WTC11 (cell line): ENCODE measurements around the gene HYI. TPM values are rescaled to one million over a fixed set of nuclear protein-coding genes. Genes with fewer than 3 reads are reported as not detected.

Experiments
- ATAC-seq: fragments of 200-7000 bp; cut with Tn5 transposase; 2 replicates; pipeline ENCODE4 v1.10.0; 2021; ENCODE audit warnings: mild to moderate bottlenecking, moderate library complexity
- CTCF ChIA-PET: fragments of 300-600 bp; sonication (Branson Sonifier 250); formaldehyde crosslinking; loops from one replicate; lab custom pipeline; 2021; ENCODE audit warnings: antibody characterized with exemption; lab: Charles Lee
- POLR2A ChIA-PET: fragments of 350-600 bp; sonication (Branson Sonifier 250); formaldehyde crosslinking; loops from one replicate; lab custom pipeline; 2021; ENCODE audit warnings: antibody characterized with exemption; lab: Charles Lee
- DNase-seq: peaks from one replicate; pipeline ENCODE4 v3.0.0; 2021; ENCODE audit warnings: low spot score
- H3K27ac Mint-ChIP-seq: 2 replicates; pipeline ENCODE4 v1.8.0; 2021; ENCODE audit warnings: mixed read lengths
- H3K27me3 Mint-ChIP-seq: 2 replicates; pipeline ENCODE4 v1.8.0; 2021; ENCODE audit warnings: low read depth, mild to moderate bottlenecking, moderate library complexity, mixed read lengths
- H3K36me3 Mint-ChIP-seq: 2 replicates; pipeline ENCODE4 v1.8.0; 2021; ENCODE audit warnings: mixed read lengths
- H3K4me1 Mint-ChIP-seq: 2 replicates; pipeline ENCODE4 v1.8.0; 2022; ENCODE audit warnings: mixed read lengths
- H3K4me3 Mint-ChIP-seq: 2 replicates; pipeline ENCODE4 v1.8.0; 2021; ENCODE audit warnings: mild to moderate bottlenecking, moderate library complexity, mixed read lengths
- H3K9me3 Mint-ChIP-seq: 2 replicates; pipeline ENCODE4 v1.8.0; 2021; ENCODE audit warnings: mixed read lengths
- ATF1 ChIP-seq: sonication (generic); formaldehyde crosslinking; IDR thresholded peaks from 2 replicates; pipeline ENCODE4 v1.8.1; 2023; ENCODE audit warnings: mild to moderate bottlenecking, moderate library complexity, missing genetic modification reagents
- EMX1 ChIP-seq: fragments of 250-450 bp; sonication (Bioruptor Pico); IDR thresholded peaks from 2 replicates; pipeline ENCODE4 v1.8.0; 2021; ENCODE audit warnings: mild to moderate bottlenecking
- ETV6 ChIP-seq: sonication (generic); formaldehyde crosslinking; IDR thresholded peaks from 2 replicates; pipeline ENCODE4 v1.8.1; 2022; ENCODE audit warnings: mild to moderate bottlenecking, missing genetic modification reagents
- FOXJ3 ChIP-seq: sonication (generic); formaldehyde crosslinking; IDR thresholded peaks from 2 replicates; pipeline ENCODE4 v1.9.0; 2021; ENCODE audit warnings: missing genetic modification reagents, mild to moderate bottlenecking, borderline replicate concordance
- FOXP1 ChIP-seq: sonication (generic); formaldehyde crosslinking; IDR thresholded peaks from 2 replicates; pipeline ENCODE4 v1.8.0; 2022; ENCODE audit warnings: missing genetic modification reagents, mild to moderate bottlenecking, moderate library complexity, borderline replicate concordance
- GABPB1 ChIP-seq: sonication (generic); formaldehyde crosslinking; IDR thresholded peaks from 2 replicates; pipeline ENCODE4 v1.8.1; 2023; ENCODE audit warnings: mild to moderate bottlenecking, missing genetic modification reagents
- JUN ChIP-seq: sonication (generic); formaldehyde crosslinking; IDR thresholded peaks from 2 replicates; pipeline ENCODE4 v1.8.0; 2023; ENCODE audit warnings: mild to moderate bottlenecking, missing genetic modification reagents
- MXD4 ChIP-seq: fragments of 250-450 bp; sonication (Bioruptor Pico); IDR thresholded peaks from 2 replicates; pipeline ENCODE4 v1.8.0; 2021; ENCODE audit warnings: mild to moderate bottlenecking, moderate library complexity, borderline replicate concordance
- NR1H2 ChIP-seq: sonication (generic); formaldehyde crosslinking; IDR thresholded peaks from 2 replicates; pipeline ENCODE4 v1.9.0; 2021; ENCODE audit warnings: mild to moderate bottlenecking, moderate library complexity, missing genetic modification reagents
- SMAD3 ChIP-seq: sonication (generic); formaldehyde crosslinking; IDR thresholded peaks from 2 replicates; pipeline ENCODE4 v1.8.0; 2022; ENCODE audit warnings: missing genetic modification reagents, mild to moderate bottlenecking, borderline replicate concordance
- SMAD4 ChIP-seq: sonication (generic); formaldehyde crosslinking; IDR thresholded peaks from 2 replicates; pipeline ENCODE4 v1.8.0; 2022; ENCODE audit warnings: mild to moderate bottlenecking, missing genetic modification reagents
- SP1 ChIP-seq: sonication (generic); formaldehyde crosslinking; conservative IDR thresholded peaks from 2 replicates; pipeline ENCODE4 v1.8.1; 2022; ENCODE audit warnings: missing genetic modification reagents
- TCF7 ChIP-seq: sonication (generic); formaldehyde crosslinking; IDR thresholded peaks from 2 replicates; pipeline ENCODE4 v1.8.0; 2022; ENCODE audit warnings: mild to moderate bottlenecking, low read depth, missing genetic modification reagents, moderate library complexity
- TP53 ChIP-seq: sonication (generic); formaldehyde crosslinking; IDR thresholded peaks from 2 replicates; pipeline ENCODE4 v1.8.1; 2023; ENCODE audit warnings: mild to moderate bottlenecking, missing genetic modification reagents
- ZNF232 ChIP-seq: sonication (generic); formaldehyde crosslinking; IDR thresholded peaks from 2 replicates; pipeline ENCODE4 v1.8.0; 2022; ENCODE audit warnings: mild to moderate bottlenecking, missing genetic modification reagents
- ZNF396 ChIP-seq: fragments of 250-450 bp; sonication (Bioruptor Pico); IDR thresholded peaks from 2 replicates; pipeline ENCODE4 v1.8.0; 2021; ENCODE audit warnings: mild to moderate bottlenecking, moderate library complexity, borderline replicate concordance
- ZNF416 ChIP-seq: fragments of 250-450 bp; sonication (Bioruptor Pico); IDR thresholded peaks from 2 replicates; pipeline ENCODE4 v1.9.0; 2021; ENCODE audit warnings: mild to moderate bottlenecking, inconsistent platforms
- total RNA-seq: library from RNA; stranded (reverse); gene quantifications from 3 replicates; pipeline ENCODE4 v1.2.3, GENCODE V29; 2021
- TF ChIP-seq, protein P1 (sequence below): sonication (generic); formaldehyde crosslinking; conservative IDR thresholded peaks from 2 replicates; pipeline ENCODE4 v1.8.1; 2022; ENCODE audit warnings: mild to moderate bottlenecking, missing genetic modification reagents
- TF ChIP-seq, protein P2 (sequence below): fragments of 250-450 bp; sonication (Bioruptor Pico); IDR thresholded peaks from 2 replicates; pipeline ENCODE4 v1.8.0; 2021; ENCODE audit warnings: mild to moderate bottlenecking
- TF ChIP-seq, protein P3 (sequence below): sonication (generic); formaldehyde crosslinking; IDR thresholded peaks from 2 replicates; pipeline ENCODE4 v1.8.1; 2023; ENCODE audit warnings: mild to moderate bottlenecking, missing genetic modification reagents

The HYI gene
- total RNA-seq, 1 experiment from 2014 or later = 23.2 TPM

DNA sequence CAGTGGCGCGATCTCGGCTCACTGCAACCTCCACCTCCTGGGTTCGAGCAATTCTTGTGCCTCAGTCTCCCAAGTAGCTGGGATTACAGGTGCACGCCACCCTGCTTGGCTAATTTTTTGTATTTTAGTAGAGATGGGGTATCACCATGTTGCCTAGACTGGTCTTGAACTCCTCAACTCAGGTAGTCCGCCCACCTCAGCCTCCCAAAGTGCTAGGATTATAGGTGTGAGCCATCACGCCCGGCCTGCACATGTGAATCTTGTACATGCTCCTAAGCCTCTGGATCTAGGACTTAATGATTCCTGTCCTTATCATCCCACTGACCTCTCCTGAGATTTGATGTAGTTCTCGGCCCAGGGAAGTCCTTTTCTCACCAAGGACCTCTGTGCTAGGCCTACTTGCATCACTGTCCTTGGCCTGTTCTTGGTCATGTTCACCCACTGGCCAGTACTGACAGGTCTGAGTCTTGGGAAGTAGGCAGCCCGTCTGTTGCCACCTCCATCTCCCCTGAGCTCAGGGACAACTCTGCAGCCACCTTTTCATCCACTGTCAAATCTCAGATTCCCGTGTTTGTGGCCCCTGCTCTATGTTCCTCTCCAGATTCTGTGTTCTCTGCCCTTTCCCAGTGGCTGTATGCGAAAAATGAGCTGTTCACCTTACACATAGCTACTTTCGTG, 9.4 kb downstream of the HYI start (continued):
- TF ChIP-seq, protein P1, sequence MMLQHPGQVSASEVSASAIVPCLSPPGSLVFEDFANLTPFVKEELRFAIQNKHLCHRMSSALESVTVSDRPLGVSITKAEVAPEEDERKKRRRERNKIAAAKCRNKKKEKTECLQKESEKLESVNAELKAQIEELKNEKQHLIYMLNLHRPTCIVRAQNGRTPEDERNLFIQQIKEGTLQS (CRISPR knock-in tag) = no peak
- TF ChIP-seq ETV6 (CRISPR knock-in tag) (no peak), FOXP1 (no peak)
- TF ChIP-seq, protein P2, sequence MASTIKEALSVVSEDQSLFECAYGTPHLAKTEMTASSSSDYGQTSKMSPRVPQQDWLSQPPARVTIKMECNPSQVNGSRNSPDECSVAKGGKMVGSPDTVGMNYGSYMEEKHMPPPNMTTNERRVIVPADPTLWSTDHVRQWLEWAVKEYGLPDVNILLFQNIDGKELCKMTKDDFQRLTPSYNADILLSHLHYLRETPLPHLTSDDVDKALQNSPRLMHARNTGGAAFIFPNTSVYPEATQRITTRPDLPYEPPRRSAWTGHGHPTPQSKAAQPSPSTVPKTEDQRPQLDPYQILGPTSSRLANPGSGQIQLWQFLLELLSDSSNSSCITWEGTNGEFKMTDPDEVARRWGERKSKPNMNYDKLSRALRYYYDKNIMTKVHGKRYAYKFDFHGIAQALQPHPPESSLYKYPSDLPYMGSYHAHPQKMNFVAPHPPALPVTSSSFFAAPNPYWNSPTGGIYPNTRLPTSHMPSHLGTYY = no peak

DNA sequence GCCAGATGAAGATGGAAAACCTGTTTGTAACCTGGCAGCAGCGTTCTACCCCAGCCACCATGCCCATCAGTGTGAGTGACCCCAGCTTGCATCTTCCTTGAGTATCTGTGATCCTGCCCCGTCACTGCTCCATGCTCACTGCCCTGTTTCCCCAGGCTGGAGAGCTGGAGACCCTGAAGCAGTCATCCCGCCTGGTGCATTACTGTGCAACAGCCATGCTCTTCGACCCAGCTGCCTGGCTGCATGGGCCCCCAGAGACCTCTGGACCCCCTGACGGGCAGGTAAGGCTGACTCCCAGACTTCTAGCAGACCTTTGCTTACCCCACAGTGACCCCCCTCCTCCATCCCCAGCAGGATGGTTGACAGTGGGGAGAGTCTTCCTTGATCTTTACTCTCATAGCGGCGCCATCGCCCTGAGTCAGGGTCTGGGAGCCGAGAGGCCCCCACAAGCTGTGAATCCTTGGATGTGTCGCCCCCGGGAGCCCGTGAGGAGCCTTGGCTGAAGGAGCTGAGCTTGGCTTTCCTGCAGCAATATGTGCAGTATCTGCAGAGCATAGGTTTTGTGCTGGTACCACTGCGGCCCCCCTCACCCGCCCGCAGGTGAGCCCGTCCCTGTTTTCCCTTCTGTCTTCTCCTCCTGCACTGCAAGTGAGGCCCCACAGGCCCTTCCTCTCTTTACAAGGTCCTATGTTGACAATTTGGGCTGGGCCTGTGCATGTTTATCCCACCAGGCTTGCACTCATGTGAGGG, 10.4 kb downstream of the HYI start:
- Mint-ChIP-seq H3K4me3 (no peak overlapping the region), H3K9me3 (no peaks in the 10 kb centered on the region), H3K27me3 (no peaks in the 10 kb centered on the region), H3K4me1 (peaks cover 3% of the 10 kb centered on the region; the same call in 1 of the 2 replicates), H3K36me3 (peaks cover 15% of the 10 kb centered on the region), H3K27ac (no peak overlapping the region)
- TF ChIP-seq SMAD3 (CRISPR knock-in tag) = no peak
- TF ChIP-seq TCF7 (CRISPR knock-in tag) = no peak
- no peak for TF ChIP-seq ZNF396 (CRISPR knock-in tag)
- TF ChIP-seq ATF1 (CRISPR knock-in tag) = no peak
- no peak for TF ChIP-seq SMAD4 (CRISPR knock-in tag)
- no peak for TF ChIP-seq JUN (CRISPR knock-in tag)
- no peak for TF ChIP-seq TP53
- no peak for TF ChIP-seq ZNF232
- no peak for TF ChIP-seq ZNF416 (CRISPR knock-in tag)
- no peak for TF ChIP-seq FOXJ3 (CRISPR knock-in tag)
- TF ChIP-seq, protein P1 (CRISPR knock-in tag) = no peak
- TF ChIP-seq, protein P3, sequence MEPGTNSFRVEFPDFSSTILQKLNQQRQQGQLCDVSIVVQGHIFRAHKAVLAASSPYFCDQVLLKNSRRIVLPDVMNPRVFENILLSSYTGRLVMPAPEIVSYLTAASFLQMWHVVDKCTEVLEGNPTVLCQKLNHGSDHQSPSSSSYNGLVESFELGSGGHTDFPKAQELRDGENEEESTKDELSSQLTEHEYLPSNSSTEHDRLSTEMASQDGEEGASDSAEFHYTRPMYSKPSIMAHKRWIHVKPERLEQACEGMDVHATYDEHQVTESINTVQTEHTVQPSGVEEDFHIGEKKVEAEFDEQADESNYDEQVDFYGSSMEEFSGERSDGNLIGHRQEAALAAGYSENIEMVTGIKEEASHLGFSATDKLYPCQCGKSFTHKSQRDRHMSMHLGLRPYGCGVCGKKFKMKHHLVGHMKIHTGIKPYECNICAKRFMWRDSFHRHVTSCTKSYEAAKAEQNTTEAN (CRISPR knock-in tag) = no peak
- no peak for TF ChIP-seq EMX1
- DNase-seq (no peak), ATAC-seq (no peak)
- POLR2A ChIA-PET = no interaction called here
- CTCF ChIA-PET = no interaction called here

DNA sequence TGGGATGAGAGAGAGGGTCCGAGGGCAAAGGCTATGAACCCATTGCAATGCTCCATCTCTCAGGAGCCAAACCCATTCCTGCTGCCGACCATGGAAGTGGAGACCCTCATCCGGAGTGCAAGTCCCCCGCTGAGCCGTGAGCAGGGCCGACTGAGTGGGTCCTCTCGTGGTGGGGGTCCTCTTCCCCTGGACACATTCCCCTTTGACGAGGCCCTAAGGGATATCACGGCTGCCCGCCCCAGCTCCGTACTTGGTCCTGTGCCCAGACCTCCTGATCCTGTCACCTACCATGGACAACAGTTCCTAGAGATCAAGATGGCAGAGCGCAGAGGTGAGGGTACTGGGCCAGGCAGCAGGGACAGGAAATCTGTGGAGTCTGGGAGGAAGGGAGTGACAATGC, 11.0 kb downstream of the HYI start:
- no peaks in the 10 kb centered on the region for H3K9me3 Mint-ChIP-seq
- no peak for TF ChIP-seq GABPB1
- no peak for TF ChIP-seq MXD4 (CRISPR knock-in tag)
- no peak for TF ChIP-seq SP1
- no peak for TF ChIP-seq NR1H2 (CRISPR knock-in tag)
- no peak for TF ChIP-seq ZNF396 (CRISPR knock-in tag)
- peaks cover 3% of the 10 kb centered on the region; the same call in 1 of the 2 replicates for H3K4me1 Mint-ChIP-seq
- no peak overlapping the region for H3K27ac Mint-ChIP-seq
- no peaks in the 10 kb centered on the region for H3K27me3 Mint-ChIP-seq
- CTCF ChIA-PET = interaction anchor here (0.5 to 1.4 kb wide), 4 partner anchors 29 to 215 kb away, joined by 3 read pairs; no protein-coding TSS in a partner anchor
- no peak for DNase-seq
- POLR2A ChIA-PET = no interaction called here
- H3K36me3 Mint-ChIP-seq = peaks cover 14% of the 10 kb centered on the region
- no peak for ATAC-seq
- no peak overlapping the region for H3K4me3 Mint-ChIP-seq
